Activated T-cell treated with anti-CD3 and anti-CD28 coated beads for 24 hours (primary cell): ENCODE results near the gene DCP1B.
A peak's percentile ranks its signal among the peaks of the same experiment; 100 is the strongest.

ENCODE experiments used
- DNase-seq: peaks from one replicate; pipeline ENCODE4 v3.0.0-alpha.2; 2020; ENCODE audit warnings: low read depth

DCP1B gene

GRCh38 chr12:1919284-1919683 is 85.0 kb downstream of the DCP1B start:
- DNase-seq = no peak

DNA sequence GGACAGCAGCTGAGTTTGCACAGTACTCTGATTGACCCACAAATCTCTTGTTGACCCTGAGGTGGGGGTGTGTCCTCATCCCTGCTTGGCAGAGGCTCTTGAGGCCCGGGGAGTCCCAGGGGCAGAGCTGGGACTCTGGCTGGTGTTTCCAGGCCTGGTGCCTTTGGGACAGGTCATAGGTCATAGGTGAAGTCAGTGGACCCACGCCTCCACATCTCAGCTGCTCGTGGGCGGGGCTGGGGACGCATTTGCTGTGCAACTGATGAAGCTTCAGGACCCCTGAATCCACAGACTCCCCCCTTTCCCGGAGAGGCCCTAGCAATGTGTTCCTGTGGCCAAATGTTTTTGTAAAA is 85.4 kb downstream of the DCP1B start:
- no peak for DNase-seq

GRCh38 chr12:1918081-1918883 is 86.0 kb downstream of the DCP1B start, which contains the start of gene CACNA2D4:
Gene CACNA2D4 (minus strand): TSS chr12:1918652. CDS start chr12:1918473, 179 bp downstream.
- no peak for DNase-seq

DNA sequence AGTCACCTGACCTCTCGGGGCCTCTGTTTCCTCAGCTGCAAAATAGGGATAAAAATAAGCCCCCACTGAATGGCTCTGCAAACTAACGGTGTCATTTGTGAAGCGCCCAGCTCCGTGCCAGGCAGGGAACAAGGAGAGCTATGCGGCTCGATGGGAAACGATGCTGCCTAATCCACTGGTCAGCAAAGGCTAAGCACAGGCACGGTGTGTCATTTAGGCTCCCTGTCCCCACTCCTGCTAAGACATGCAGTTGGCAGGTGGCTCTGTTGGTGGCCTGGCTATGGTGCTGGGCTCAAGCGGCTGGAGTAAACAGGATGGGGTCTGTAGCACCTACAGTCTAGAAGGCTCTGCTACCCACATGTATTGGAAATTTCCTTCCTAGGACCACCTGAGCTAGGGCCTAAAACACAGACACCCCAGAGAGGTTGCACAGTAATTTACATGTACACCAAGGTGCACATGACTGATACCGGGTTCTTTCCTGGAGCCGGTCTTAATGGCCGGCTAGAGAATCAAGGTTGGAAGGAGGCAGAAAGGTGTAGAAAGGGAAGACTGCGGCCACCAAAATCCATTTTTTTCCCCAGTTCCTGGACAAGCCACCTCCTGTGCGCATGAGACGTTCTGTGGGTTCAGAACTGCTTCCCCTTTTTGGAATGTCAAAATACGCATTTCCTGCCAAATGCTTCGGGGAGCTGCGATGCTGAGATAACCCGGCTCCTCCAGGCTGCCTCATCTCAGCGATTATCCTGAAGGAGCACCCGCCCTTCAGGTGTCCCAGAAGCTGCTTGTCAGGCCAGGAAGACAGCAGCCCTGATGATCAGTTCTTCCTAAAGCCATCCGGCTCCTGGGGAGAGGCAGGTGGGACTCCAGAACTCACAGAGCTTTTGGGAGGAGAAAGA is 86.8 kb downstream of the DCP1B start:
- no peak for DNase-seq

GRCh38 chr12:1916371-1917171 is 87.7 kb downstream of the DCP1B start:
- no peak for DNase-seq

- peak; percentile 13 for DNase-seq
These were observed 88.9 kb downstream of the DCP1B start for GRCh38 chr12:1915082-1915968.

DNA sequence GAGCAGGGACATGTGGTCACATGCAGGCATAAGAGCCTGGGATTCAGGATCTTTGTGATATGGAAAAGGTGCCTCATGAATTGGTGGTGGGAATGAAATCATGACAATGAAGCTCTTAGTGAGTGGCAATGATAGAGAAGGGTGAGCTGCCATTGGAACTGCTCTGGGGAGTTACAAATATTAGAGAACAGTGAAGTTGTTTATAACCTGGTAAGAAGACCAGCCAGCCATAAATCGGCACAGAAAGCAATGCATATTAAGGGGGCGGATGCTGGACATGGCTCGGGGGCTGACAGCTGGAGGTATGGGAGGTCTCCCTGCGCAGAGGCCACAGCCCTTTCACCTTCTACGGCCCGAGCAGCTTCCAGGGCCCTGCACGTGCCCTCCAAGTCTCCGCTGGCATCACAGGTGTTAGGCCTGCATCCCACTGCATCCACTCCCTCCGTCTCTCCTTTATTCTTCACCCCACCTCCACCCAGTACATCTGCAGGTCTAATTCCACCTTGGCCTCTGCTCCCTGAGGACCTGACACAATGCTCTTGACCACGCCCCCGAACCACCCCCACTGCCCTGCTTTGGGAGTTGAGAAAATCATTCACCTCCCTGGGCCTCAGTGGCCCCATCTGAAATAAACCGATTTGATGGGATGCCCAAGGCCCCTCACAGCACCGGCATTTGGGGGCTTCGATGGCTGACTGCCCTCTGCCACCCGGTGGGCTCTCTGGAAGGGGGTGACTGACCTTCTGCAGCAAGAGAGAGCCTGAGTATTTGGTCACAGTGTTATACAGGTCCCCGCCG is 89.9 kb downstream of the DCP1B start:
- DNase-seq = no peak

- no peak for DNase-seq
These were observed 90.7 kb downstream of the DCP1B start for GRCh38 chr12:1913377-1914113.

GRCh38 chr12:1912580-1913376 is 91.5 kb downstream of the DCP1B start:
- no peak for DNase-seq

GRCh38 chr12:1911598-1912575 is 92.4 kb downstream of the DCP1B start:
- DNase-seq = no peak

GRCh38 chr12:1910468-1910867 is 93.8 kb downstream of the DCP1B start:
- DNase-seq = no peak

DNA sequence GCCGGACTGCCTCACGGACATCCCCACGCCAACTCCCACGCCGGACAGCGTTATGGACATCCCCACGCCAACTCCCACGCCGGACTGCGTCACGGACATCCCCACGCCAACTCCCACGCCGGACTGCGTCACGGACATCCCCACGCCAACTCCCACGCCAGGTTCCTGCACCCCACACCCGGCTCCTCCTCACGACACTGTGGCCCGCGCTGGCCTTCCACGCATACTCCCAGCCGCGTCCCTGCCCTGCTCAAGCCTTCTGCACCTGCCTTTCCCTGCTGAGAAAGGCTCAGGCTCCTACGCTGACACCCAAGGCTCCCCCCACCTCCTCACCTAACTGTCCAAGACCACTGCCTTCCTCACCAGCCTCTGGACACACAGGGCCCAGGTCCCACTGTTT is 95.5 kb downstream of the DCP1B start:
- no peak for DNase-seq

- no peak for DNase-seq
These were observed 96.3 kb downstream of the DCP1B start for GRCh38 chr12:1907652-1908611.

DNA sequence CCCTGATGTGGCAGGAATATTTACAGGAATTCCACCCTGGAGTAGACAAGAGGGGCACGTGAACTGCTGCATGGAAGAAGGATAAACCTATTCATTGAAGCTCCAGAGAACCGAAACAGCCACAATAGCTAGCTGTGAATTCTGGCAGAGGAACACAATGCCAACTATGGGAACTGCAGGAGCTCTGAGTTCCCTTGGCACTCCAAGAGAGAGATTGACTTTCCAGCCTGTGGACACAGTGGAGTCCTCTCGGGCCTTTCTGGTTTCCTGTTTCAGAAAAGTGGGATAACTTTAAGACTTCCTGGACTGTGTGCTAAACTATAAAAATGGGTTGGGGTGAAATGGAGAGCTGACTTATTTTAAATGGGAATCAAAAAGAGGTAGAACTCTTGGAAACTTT is 97.7 kb downstream of the DCP1B start:
- no peak for DNase-seq

DNA sequence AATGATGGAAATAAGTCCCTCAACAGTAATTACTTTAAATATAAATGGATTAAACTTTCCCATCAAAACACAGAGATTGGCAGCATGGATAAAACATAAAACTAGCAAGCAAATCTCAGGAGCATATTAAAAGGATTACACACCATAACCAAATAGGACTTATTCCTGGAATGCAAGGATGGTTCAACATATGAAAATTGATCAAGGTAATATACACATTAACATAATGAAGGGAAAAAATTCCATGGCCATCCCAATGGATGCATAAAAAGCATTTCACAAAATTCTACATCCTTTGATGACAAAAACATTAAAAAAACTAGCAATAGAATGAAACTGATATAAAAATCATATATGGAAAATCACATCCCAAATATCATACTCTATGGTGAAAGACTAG is 99.4 kb downstream of the DCP1B start:
- DNase-seq = no peak

DNA sequence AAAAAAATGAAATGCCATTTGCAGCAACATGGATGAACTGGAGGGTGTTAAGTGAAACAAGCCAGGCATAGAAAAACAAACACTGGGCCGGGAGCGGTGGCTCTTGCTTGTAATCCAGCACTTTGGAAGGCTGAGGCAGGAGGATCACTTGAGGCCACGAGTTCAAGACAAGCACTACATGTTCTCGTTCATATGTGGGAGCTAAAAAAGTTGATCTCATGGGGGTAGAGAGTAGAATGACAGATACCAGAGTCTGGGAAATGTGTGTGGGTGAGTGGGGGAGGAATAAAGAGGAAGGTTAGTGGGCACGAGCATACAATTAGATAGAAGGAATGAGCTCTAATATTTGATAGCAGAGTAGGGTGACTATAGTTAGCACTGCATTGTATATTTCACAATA is 107.3 kb downstream of the DCP1B start:
- no peak for DNase-seq
